Esophagus squamous epithelium (tissue), 5 donors: Measurements from ENCODE around the gene SRSF3. TPM values are rescaled to one million over a fixed set of nuclear protein-coding genes. Genes with fewer than 3 reads are reported as not detected.

Experiments used
- DNase-seq: peaks from one replicate; lab custom pipeline; 2025; lab: John Stamatoyannopoulos, UW
- H3K27ac ChIP-seq, 4 donors: fragments of 200-600 bp; sonication (generic); one replicate each; pipeline ENCODE4 v1.5.1; 2016 to 2019; ENCODE audit warnings: mild to moderate bottlenecking in 1 of 4
- H3K27me3 ChIP-seq, 4 donors: fragments of 200-600 bp; sonication (generic); 1 replicate in 3 of 4; 2 replicates in 1 of 4; pipeline versions ENCODE4 v1.5.1 to v1.6.0; 2017 to 2021; ENCODE audit warnings: antibody characterized with exemption in 1 of 4
- H3K36me3 ChIP-seq, 3 donors: fragments of 200-600 bp; sonication (generic); one replicate each; pipeline ENCODE4 v1.5.1; 2016 to 2019
- H3K4me1 ChIP-seq, 3 donors: fragments of 200-600 bp; sonication (generic); one replicate each; pipeline ENCODE4 v1.5.1; 2017 to 2019
- H3K4me3 ChIP-seq, 4 donors: fragments of 200-600 bp; sonication (generic); 1 replicate in 3 of 4; 2 replicates in 1 of 4; pipeline ENCODE4 v1.5.1; 2016 to 2019; ENCODE audit warnings: mild to moderate bottlenecking in 2 of 4, moderate library complexity in 1 of 4
- H3K9me3 ChIP-seq, 3 donors: fragments of 200-600 bp; sonication (generic); one replicate each; pipeline ENCODE4 v1.5.1; 2016 to 2019
- POLR2A ChIP-seq, 4 donors: fragments of 450-650 bp; IDR thresholded peaks; one replicate each; pipeline ENCODE4 v1.6.1; 2017; ENCODE audit warnings: antibody characterized with exemption in 4 of 4, mild to moderate bottlenecking in 4 of 4, moderate library complexity in 3 of 4
- WGBS, 2 donors: methylation state at CpG; one replicate each; pipeline ENCODE4 v1.1.5; 2018; 5-methylcytosine and 5-hydroxymethylcytosine counted together
- intact Hi-C: fragments of 100-400 bp; cut with DNase I; formaldehyde crosslinking; loops from one replicate; pipeline ENCODE4 v1.15.0; 2022
- total RNA-seq, 4 donors: library from RNA; depleted of rRNA; stranded (reverse); fragments of >200 nt; gene quantifications; one replicate each; pipeline ENCODE4 v1.1.0, GENCODE V29; 2016
- TF ChIP-seq, protein P1 (sequence below), 6 experiments: fragments of 450-650 bp in 4 of 6; fragments of 200-600 bp in 2 of 6; sonication (generic) in 2 of 6; IDR thresholded peaks; one replicate each; pipeline ENCODE4 v1.5.1; 2016 to 2019; ENCODE audit warnings: antibody characterized with exemption in 6 of 6, mild to moderate bottlenecking in 4 of 6, moderate library complexity in 4 of 6
- donor health status: DM: yes; HTN: yes; CAD: no.

SRSF3 gene
- total RNA-seq, 4 donors from 2014 or later, result 111 to 213 (median 185) TPM

DNA sequence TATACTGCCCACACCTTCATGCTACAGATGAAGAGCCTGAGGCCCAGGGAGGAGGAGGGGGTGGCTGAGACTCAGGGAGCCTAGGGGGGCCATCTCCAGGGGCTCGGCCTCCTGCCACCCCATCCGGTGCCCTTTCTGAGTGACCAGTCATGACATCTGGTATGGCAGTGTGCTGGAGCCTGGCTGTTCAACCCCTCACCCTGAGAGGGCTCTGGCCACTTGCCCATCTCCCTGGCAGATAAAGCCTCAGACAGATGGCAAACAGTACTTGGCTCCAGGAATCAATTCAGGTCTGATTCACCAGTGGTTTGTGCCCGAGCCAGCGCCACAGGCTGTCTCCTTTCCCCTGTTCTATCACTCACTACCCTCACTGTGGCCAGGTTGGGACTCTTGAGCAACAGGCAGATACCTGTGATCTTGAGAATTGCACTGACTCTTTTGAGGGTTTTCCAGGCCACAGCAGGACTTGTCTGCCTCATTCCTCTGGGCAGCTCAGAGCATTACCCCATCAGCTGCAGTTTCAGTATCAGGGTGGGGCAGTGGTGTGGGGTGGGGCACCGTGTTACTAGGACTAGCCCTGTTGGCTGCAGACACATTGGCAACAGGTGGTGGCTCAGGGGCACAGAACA, 22.8 kb downstream of the SRSF3 start:
- Histone ChIP-seq H3K27ac (peak overlapping the region; percentile 67 to 83 (median 78)), H3K27me3 (no peaks in the 10 kb centered on the region), H3K4me3 (no peak overlapping the region), H3K9me3 (no peaks in the 10 kb centered on the region), H3K4me1 (peaks cover 11 to 39% (median 11%) of the 10 kb centered on the region in 3 donors), H3K36me3 (peaks cover 0 to 19% (median 4%) of the 10 kb centered on the region in 3 donors)
- DNase-seq, result no peak
- TF ChIP-seq, protein P1, sequence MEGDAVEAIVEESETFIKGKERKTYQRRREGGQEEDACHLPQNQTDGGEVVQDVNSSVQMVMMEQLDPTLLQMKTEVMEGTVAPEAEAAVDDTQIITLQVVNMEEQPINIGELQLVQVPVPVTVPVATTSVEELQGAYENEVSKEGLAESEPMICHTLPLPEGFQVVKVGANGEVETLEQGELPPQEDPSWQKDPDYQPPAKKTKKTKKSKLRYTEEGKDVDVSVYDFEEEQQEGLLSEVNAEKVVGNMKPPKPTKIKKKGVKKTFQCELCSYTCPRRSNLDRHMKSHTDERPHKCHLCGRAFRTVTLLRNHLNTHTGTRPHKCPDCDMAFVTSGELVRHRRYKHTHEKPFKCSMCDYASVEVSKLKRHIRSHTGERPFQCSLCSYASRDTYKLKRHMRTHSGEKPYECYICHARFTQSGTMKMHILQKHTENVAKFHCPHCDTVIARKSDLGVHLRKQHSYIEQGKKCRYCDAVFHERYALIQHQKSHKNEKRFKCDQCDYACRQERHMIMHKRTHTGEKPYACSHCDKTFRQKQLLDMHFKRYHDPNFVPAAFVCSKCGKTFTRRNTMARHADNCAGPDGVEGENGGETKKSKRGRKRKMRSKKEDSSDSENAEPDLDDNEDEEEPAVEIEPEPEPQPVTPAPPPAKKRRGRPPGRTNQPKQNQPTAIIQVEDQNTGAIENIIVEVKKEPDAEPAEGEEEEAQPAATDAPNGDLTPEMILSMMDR (IDR thresholded peaks at IDR 0.05), result no peak
- no peak for TF ChIP-seq POLR2A (IDR thresholded peaks at IDR 0.05)
- 35 to 41% methylated on average over 3 to 5 of the region's 5 CpGs for WGBS, 2 donors
- intact Hi-C loops, result loop anchor here (10.0 kb wide), 1 partner anchor 138 kb away; no protein-coding TSS in a partner anchor

DNA sequence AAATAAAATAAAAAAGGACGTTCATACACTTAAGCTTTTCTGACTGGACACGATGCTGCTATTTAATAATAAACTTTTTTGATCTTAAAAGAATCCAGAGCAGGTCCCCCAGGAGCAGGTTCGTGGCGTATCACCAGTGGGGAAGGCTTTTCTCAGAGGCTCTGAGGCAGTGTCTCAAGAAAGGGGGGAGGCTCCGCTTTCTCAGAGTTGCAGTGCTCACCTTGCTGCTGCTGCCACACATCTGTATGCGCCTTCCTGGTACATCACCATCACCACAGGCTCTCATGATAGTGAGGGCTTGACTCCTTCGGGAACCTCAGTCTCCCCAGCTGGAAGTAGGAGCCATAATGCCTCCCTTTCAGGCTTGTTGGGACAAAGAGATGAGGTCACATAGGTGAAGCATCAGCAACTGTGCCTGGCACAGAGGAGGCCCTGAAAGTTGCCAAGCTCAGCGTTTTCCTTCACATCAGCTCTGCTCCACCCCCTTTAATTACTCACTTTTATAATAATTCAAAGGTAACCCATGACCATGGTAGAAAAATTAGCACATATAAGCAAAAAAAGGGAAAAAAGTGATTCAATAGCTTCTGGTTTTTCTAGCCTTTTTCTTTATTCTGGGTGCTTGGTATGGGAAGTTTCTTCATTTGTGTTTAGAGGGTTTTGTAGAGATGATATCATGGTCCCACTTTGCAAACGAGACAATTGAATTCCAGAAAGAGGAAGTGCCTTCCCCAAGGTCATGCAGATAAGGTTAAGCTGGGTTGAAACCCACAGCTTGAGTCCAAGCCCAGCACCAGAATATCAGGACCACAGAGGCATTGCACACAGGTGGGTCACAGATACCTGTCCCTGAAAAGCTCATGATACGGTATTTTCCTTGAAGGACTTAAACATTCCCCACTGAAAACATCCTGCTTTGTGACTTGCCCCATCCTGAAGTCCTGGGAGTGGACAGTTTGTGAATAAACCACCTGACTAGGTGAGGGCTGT, 24.5 kb downstream of the SRSF3 start:
- no peaks in the 10 kb centered on the region for H3K9me3 ChIP-seq
- no peak for TF ChIP-seq POLR2A (IDR thresholded peaks at IDR 0.05)
- TF ChIP-seq, protein P1 (IDR thresholded peaks at IDR 0.05), result no peak
- H3K4me1 ChIP-seq, result peaks cover 16 to 49% (median 16%) of the 10 kb centered on the region in 3 donors
- no peak for DNase-seq
- H3K36me3 ChIP-seq, result peaks cover 0 to 2% (median 0%) of the 10 kb centered on the region in 3 donors
- H3K27me3 ChIP-seq, result no peaks in the 10 kb centered on the region
- 67 to 82% methylated on average over 10 of the region's 10 CpGs for WGBS, 2 donors
- H3K27ac ChIP-seq, result peak overlapping the region in 3 of 4 donors; percentile 62 to 83 (median 80)
- intact Hi-C loops, result loop anchor here (10.0 kb wide), 1 partner anchor 136 kb away; no protein-coding TSS in a partner anchor
- H3K4me3 ChIP-seq, result no peak overlapping the region

DNA sequence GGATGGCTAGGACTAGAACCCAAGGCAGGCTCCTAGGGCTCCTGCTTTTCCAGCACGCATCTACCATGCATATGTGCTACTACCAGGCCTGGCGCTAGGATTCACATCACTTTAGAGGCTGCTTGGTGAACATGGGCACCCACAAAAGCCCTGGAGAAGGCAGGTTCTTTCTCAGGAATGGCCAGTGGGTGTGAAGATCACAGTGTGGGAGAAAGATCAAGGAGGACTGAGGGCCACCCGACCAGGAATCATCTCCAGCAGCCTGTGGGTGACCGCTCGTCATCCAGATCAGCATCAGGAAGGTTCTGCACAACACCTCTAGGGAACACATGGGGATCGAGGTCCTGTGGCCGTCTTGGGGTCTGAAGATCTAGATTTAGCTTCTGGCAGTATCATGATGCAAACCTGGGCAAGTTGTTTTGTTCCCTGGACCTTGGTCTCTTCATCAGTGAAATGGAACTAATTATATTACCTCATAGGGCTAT, 27.3 kb downstream of the SRSF3 start:
- Histone ChIP-seq H3K36me3 (no peaks in the 10 kb centered on the region), H3K27ac (no peak overlapping the region), H3K9me3 (no peaks in the 10 kb centered on the region), H3K4me1 (peaks cover 17 to 56% (median 33%) of the 10 kb centered on the region in 3 donors), H3K27me3 (no peaks in the 10 kb centered on the region), H3K4me3 (no peak overlapping the region)
- intact Hi-C loops, result loop anchor here (5.0 kb wide), 1 partner anchor 61 kb away; no protein-coding TSS in a partner anchor
- no peak for DNase-seq
- WGBS, 2 donors, result 82 to 93% methylated on average over 6 to 7 of the region's 7 CpGs
- TF ChIP-seq, protein P1 (IDR thresholded peaks at IDR 0.05), result no peak
- no peak for TF ChIP-seq POLR2A (IDR thresholded peaks at IDR 0.05)

DNA sequence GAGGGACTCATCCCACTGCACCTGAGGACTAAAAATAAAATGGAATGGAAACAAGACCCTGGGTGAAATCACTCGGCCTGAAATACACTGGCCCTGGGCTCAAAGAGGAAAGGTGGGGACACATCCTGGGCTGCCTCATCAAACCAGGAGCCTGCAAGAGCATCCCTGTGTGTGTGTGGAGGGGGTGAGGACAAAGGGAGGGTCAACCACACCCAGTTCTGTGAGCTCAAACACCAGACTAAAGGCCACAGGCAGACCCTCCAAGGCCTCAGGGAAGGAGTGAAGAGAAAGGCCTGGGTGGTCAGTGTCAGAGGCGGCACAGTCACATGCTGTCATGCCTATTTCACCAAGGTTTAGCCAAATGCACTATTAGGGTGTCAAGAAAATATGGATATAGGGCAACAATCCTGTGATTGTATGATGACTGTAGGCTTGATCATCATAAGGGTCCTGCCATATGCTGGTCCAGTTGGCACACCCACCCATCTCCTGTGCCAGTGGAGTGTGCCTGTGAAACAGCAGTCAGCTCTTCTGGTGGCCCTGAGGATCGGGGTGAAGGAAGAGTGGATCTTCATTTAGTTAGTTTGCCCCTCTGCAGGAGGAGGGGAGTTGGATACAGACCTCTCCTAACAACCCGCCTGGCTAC, 28.9 kb downstream of the SRSF3 start:
- DNase-seq, result no peak
- H3K27ac ChIP-seq, result no peak overlapping the region
- intact Hi-C loops, result loop anchor here (5.0 kb wide), 1 partner anchor 59 kb away; no protein-coding TSS in a partner anchor

More for the DNA sequence above, 28.9 kb downstream of the SRSF3 start:
- no peak for TF ChIP-seq POLR2A (IDR thresholded peaks at IDR 0.05)
- TF ChIP-seq, protein P1 (IDR thresholded peaks at IDR 0.05), result no peak
- 52 to 77% methylated on average over 2 to 4 of the region's 4 CpGs for WGBS, 2 donors
- Histone ChIP-seq H3K36me3 (no peaks in the 10 kb centered on the region), H3K4me3 (no peak overlapping the region), H3K27me3 (no peaks in the 10 kb centered on the region), H3K9me3 (no peaks in the 10 kb centered on the region), H3K4me1 (peaks cover 10 to 52% (median 33%) of the 10 kb centered on the region in 3 donors)
